OCI-LY1 (cell line): ENCODE measurements around the gene CDH8.

Experiments
- H2AFZ ChIP-seq: fragments of 200-600 bp; sonication (generic), shearing (Covaris generic); 2 replicates; pipeline ENCODE4 v1.6.0; 2014; ENCODE audit warnings: antibody characterized with exemption, mild to moderate bottlenecking, low read length
- H3F3A ChIP-seq: fragments of 200-600 bp; sonication (generic), shearing (Covaris generic); 2 replicates; pipeline ENCODE4 v1.6.0; 2014; ENCODE audit warnings: mild to moderate bottlenecking, antibody characterized with exemption, low read length, moderate library complexity; ENCODE audit not compliant: insufficient read depth
- H3K27ac ChIP-seq: fragments of 200-600 bp; sonication (generic); 2 replicates; pipeline ENCODE4 v1.5.1; 2014; ENCODE audit warnings: low read length, mixed run types, mild to moderate bottlenecking, low read depth; ENCODE audit not compliant: poor library complexity, severe bottlenecking
- H3K27me3 ChIP-seq: fragments of 200-600 bp; sonication (generic); 2 replicates; pipeline ENCODE4 v1.6.0; 2014; ENCODE audit warnings: antibody characterized with exemption, mild to moderate bottlenecking, low read length, moderate library complexity; ENCODE audit not compliant: insufficient read depth
- H3K36me3 ChIP-seq: fragments of 200-600 bp; sonication (generic); 2 replicates; pipeline ENCODE4 v1.6.1; 2014; ENCODE audit warnings: mild to moderate bottlenecking, antibody characterized with exemption, low read length, moderate library complexity, mixed read lengths; ENCODE audit not compliant: insufficient read depth
- H3K4me1 ChIP-seq: fragments of 200-600 bp; sonication (generic); 2 replicates; pipeline ENCODE4 v1.5.1; 2014; ENCODE audit warnings: mild to moderate bottlenecking, low read length, moderate library complexity; ENCODE audit not compliant: insufficient read depth, severe bottlenecking
- H3K4me2 ChIP-seq: fragments of 200-600 bp; sonication (generic), shearing (Covaris generic); 2 replicates; pipeline ENCODE4 v1.6.1; 2014; ENCODE audit warnings: low read length
- H3K4me3 ChIP-seq: fragments of 200-600 bp; sonication (generic); 2 replicates; pipeline ENCODE4 v1.5.1; 2014; ENCODE audit warnings: low read length, low read depth, mild to moderate bottlenecking, mixed read lengths; ENCODE audit not compliant: poor library complexity, severe bottlenecking
- H3K79me2 ChIP-seq: fragments of 200-600 bp; shearing (Covaris generic); 2 replicates; pipeline ENCODE4 v1.6.1; 2016; ENCODE audit warnings: mixed run types, low read length, mixed read lengths; ENCODE audit not compliant: insufficient read depth
- H3K9ac ChIP-seq: fragments of 200-600 bp; sonication (generic), shearing (Covaris generic); 2 replicates; pipeline ENCODE4 v1.6.1; 2014; ENCODE audit warnings: mild to moderate bottlenecking, low read length, mixed read lengths
- H3K9me2 ChIP-seq: fragments of 200-600 bp; sonication (generic), shearing (Covaris generic); 2 replicates; pipeline ENCODE4 v1.6.1; 2014; ENCODE audit warnings: low read depth, mild to moderate bottlenecking, low read length, mixed read lengths
- H3K9me3 ChIP-seq: fragments of 200-600 bp; shearing (Covaris generic); 2 replicates; pipeline ENCODE4 v1.6.1; 2014; ENCODE audit warnings: low read length, mixed read lengths
- H4K20me1 ChIP-seq: fragments of 200-600 bp; sonication (generic), shearing (Covaris generic); 2 replicates; pipeline ENCODE4 v1.6.0; 2016; ENCODE audit warnings: mild to moderate bottlenecking, low read length; ENCODE audit not compliant: insufficient read depth
- EZH2 ChIP-seq: fragments of 200-600 bp; sonication (generic), shearing (Covaris generic); IDR thresholded peaks from 2 replicates; pipeline ENCODE4 v1.8.0; 2017; ENCODE audit warnings: borderline replicate concordance, mixed run types, mild to moderate bottlenecking, antibody characterized with exemption, low read length, moderate library complexity, mixed read lengths
- TF ChIP-seq, protein P1 (sequence below): fragments of 200-600 bp; sonication (generic), shearing (Covaris generic); IDR thresholded peaks from 2 replicates; pipeline ENCODE4 v1.5.1; 2017; ENCODE audit warnings: mild to moderate bottlenecking, antibody characterized with exemption, low read length, moderate library complexity, mixed read lengths

Gene CDH8

DNA sequence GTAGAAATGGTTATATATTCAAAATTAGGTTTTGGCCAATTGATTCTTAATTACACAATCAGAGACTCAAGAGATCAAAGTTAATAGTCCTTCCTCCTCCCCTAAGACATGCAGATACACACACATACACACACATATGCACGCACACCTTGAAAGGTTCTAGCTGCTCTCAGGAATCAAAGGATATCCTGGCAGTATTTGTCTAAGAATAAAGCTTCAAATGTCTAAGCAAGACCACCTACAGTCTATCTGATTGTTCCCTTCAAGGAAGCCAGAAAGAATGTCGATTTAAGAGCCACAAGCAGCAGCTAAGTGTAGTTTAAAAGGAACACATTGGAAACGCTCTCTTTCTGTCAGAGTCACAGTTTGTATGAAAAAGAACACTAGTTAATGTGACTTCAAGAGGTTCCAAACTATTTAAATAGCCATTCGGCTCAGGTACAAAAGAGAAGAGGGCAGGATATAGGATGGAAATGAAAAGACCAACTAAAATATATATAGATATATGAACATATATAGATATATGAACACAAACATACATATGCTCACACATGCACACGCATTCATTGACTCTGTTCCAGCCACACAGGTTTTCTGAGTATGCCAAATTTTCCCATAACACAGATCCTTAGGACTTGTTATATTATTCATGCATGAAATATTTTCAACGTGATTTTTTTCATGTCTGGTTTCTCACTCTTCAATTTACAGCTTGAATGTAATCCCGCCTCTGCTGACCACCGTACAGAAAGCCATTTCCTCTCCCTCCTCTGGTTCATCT lies 79.0 kb downstream of the CDH8 start:
- H2AFZ ChIP-seq = no peak overlapping the region
- H3K36me3 ChIP-seq = no peaks in the 10 kb centered on the region
- H3K27ac ChIP-seq = no peak overlapping the region
- H3K9ac ChIP-seq = no peak overlapping the region
- no peaks in the 10 kb centered on the region for H3K4me1 ChIP-seq
- no peak for TF ChIP-seq EZH2
- TF ChIP-seq, protein P1, sequence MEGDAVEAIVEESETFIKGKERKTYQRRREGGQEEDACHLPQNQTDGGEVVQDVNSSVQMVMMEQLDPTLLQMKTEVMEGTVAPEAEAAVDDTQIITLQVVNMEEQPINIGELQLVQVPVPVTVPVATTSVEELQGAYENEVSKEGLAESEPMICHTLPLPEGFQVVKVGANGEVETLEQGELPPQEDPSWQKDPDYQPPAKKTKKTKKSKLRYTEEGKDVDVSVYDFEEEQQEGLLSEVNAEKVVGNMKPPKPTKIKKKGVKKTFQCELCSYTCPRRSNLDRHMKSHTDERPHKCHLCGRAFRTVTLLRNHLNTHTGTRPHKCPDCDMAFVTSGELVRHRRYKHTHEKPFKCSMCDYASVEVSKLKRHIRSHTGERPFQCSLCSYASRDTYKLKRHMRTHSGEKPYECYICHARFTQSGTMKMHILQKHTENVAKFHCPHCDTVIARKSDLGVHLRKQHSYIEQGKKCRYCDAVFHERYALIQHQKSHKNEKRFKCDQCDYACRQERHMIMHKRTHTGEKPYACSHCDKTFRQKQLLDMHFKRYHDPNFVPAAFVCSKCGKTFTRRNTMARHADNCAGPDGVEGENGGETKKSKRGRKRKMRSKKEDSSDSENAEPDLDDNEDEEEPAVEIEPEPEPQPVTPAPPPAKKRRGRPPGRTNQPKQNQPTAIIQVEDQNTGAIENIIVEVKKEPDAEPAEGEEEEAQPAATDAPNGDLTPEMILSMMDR = no peak
- H3K9me3 ChIP-seq = no peaks in the 10 kb centered on the region
- H3F3A ChIP-seq = no peaks in the 10 kb centered on the region
- H4K20me1 ChIP-seq = no peaks in the 10 kb centered on the region
- no peak overlapping the region for H3K4me2 ChIP-seq
- no peaks in the 10 kb centered on the region for H3K9me2 ChIP-seq
- H3K79me2 ChIP-seq = no peaks in the 10 kb centered on the region
- H3K27me3 ChIP-seq = no peaks in the 10 kb centered on the region
- H3K4me3 ChIP-seq = no peak overlapping the region

DNA sequence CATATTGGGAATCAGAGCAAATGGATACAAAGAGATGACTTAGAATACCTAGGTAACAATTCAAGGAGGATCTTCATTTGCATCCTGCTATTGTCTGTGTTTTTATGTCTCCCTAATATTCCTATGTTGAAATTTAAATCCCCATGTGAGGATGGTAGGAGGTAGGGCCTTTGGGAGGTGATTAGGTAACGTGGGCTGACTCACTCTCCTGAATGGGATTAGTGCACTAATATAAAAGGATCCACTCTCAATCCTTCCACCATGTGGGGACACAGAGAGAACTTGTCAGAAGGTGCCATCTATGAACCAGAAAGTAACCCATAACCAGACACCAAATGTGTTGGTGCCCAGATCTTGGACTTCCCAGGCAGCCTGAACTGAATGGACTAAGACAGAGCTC lies 83.4 kb downstream of the CDH8 start:
- Histone ChIP-seq H3K9ac (no peak overlapping the region), H3K4me1 (no peaks in the 10 kb centered on the region), H3K27ac (no peak overlapping the region), H4K20me1 (no peaks in the 10 kb centered on the region), H3K36me3 (no peaks in the 10 kb centered on the region), H3K9me3 (no peaks in the 10 kb centered on the region), H3K4me2 (no peak overlapping the region), H3K4me3 (no peak overlapping the region), H2AFZ (no peak overlapping the region), H3F3A (no peaks in the 10 kb centered on the region), H3K9me2 (no peaks in the 10 kb centered on the region), H3K27me3 (no peaks in the 10 kb centered on the region), H3K79me2 (no peaks in the 10 kb centered on the region)
- TF ChIP-seq EZH2 = no peak
- TF ChIP-seq, protein P1 = no peak

DNA sequence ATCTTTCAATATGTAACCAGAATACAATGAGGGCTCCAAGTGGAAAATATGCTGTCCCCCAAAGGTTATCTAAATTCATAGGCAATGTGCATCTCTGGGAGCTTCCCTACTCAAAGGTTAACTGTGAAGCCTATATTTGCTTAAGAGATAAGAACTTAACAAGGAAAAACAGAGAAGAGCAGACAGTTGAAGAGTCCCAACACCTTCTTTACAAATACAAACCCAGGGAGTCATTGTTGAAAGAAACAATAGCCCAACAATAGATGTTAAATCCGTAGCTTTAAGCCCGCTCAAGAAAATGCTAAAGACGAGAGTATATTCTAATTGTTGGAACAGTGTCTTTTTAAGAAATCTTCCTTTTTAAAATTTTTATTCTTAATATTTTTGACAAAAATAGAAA lies 87.8 kb downstream of the CDH8 start:
- Histone ChIP-seq H3K27ac (no peak overlapping the region), H3K9ac (no peak overlapping the region), H3K27me3 (no peaks in the 10 kb centered on the region), H2AFZ (no peak overlapping the region), H3K79me2 (no peaks in the 10 kb centered on the region), H3K4me1 (no peaks in the 10 kb centered on the region), H3F3A (no peaks in the 10 kb centered on the region), H3K9me3 (no peaks in the 10 kb centered on the region), H3K36me3 (no peaks in the 10 kb centered on the region), H3K4me3 (no peak overlapping the region), H4K20me1 (no peaks in the 10 kb centered on the region), H3K4me2 (no peak overlapping the region), H3K9me2 (no peaks in the 10 kb centered on the region)
- no peak for TF ChIP-seq EZH2
- TF ChIP-seq, protein P1 = no peak
